Measurements from ENCODE around the gene SFSWAP.

- TF ChIP-seq EZH2phosphoT487 (IDR thresholded peaks at IDR 0.05; ENCODE audit: borderline replicate concordance) (no peak), SIN3A (IDR thresholded peaks at IDR 0.05; ENCODE audit: low read depth) (no peak), ZBTB33 (IDR thresholded peaks at IDR 0.05; ENCODE audit: extremely low read depth, insufficient replicate concordance, low read length) (no peak)
Measured at GRCh38 chr12:131787143-131787660, 76.3 kb downstream of the SFSWAP start.
